GM12878 (cell line): ENCODE measurements around the gene C10orf71. TPM values are rescaled to one million over a fixed set of nuclear protein-coding genes. Genes with fewer than 3 reads are reported as not detected.

Experiments
- ATAC-seq: fragments of 200-7000 bp; cut with Tn5 transposase; 3 replicates; pipeline ENCODE4 v1.9.1; 2020; ENCODE audit warnings: mild to moderate bottlenecking, moderate library complexity
- BruUV-seq: library from RNA; stranded (reverse); fragments of 400-500 nt; replicated peaks from 2 replicates; lab custom pipeline; 2021; lab: Mats Ljungman, UMichigan
- CTCF ChIA-PET: fragments of 300-600 bp; sonication (Branson Sonifier 250); formaldehyde crosslinking; extraction: SDS; loops from one replicate; lab custom pipeline; 2021; ENCODE audit warnings: inconsistent platforms; lab: Yijun Ruan, JAX
- POLR2A ChIA-PET: fragments of 350-600 bp; formaldehyde crosslinking; extraction: SDS; loops from one replicate; lab custom pipeline; 2021; ENCODE audit warnings: inconsistent platforms; lab: Charles Lee
- RAD21 ChIA-PET: fragments of 300-600 bp; sonication (Branson Sonifier 250); formaldehyde crosslinking; loops from one replicate; lab custom pipeline; 2023; ENCODE audit warnings: antibody characterized with exemption; ENCODE audit not compliant: unreplicated experiment; lab: Charles Lee
- SMC1A ChIA-PET: fragments of 300-600 bp; sonication (Branson Sonifier 250); formaldehyde crosslinking; loops from one replicate; lab custom pipeline; 2023; ENCODE audit not compliant: unreplicated experiment, uncharacterized antibody; lab: Charles Lee
- DNase-seq: peaks from one replicate; pipeline ENCODE4 v3.0.0-alpha.2; 2011; ENCODE audit warnings: low read depth, low spot score
- FAIRE-seq: peaks from 3 replicates; lab custom pipeline; 2011; peaks lifted over from hg19 to GRCh38; lab: Jason Lieb, UNC
- H2AFZ ChIP-seq: 2 replicates; pipeline ENCODE4 v1.6.0; 2011; ENCODE audit warnings: low read depth, low read length, control low read depth; ENCODE audit not compliant: control insufficient read depth
- H3K27ac ChIP-seq: 2 replicates; pipeline ENCODE4 v1.5.1; 2011; ENCODE audit warnings: control low read depth; ENCODE audit not compliant: control insufficient read depth, insufficient read depth
- H3K27me3 ChIP-seq, 2 experiments: replicated peaks in 1 of 2; 2 replicates each; pipeline versions ENCODE4 v1.6.0 to v1.6.1; 2011; ENCODE audit warnings: low read length in 1 of 2; ENCODE audit not compliant: control insufficient read depth in 2 of 2, insufficient read depth in 2 of 2
- H3K36me3 ChIP-seq, 2 experiments: 2 replicates each; pipeline ENCODE4 v1.5.1; 2011; ENCODE audit warnings: low read length in 1 of 2; ENCODE audit not compliant: control insufficient read depth in 2 of 2, insufficient read depth in 2 of 2
- H3K4me1 ChIP-seq: 2 replicates; pipeline ENCODE4 v1.6.1; 2011; ENCODE audit warnings: mild to moderate bottlenecking, low read length, moderate library complexity, mixed read lengths; ENCODE audit not compliant: control insufficient read depth, insufficient read depth
- H3K4me2 ChIP-seq: 2 replicates; pipeline ENCODE4 v1.6.0; 2011; ENCODE audit warnings: control low read depth; ENCODE audit not compliant: control insufficient read depth, insufficient read depth
- H3K4me3 ChIP-seq: fragments of 200-600 bp; sonication (generic); 2 replicates; pipeline ENCODE4 v1.5.1; 2016
- H3K79me2 ChIP-seq: 2 replicates; pipeline ENCODE4 v1.6.0; 2011; ENCODE audit warnings: low read length; ENCODE audit not compliant: control insufficient read depth, insufficient read depth
- H3K9ac ChIP-seq: 2 replicates; pipeline ENCODE4 v1.8.0; 2011; ENCODE audit warnings: low read length, control low read depth, mixed read lengths; ENCODE audit not compliant: control insufficient read depth, insufficient read depth
- H3K9me3 ChIP-seq: replicated peaks from 3 replicates; pipeline ENCODE4 v1.5.1; 2011; ENCODE audit warnings: mild to moderate bottlenecking, low read length; ENCODE audit not compliant: control insufficient read depth, insufficient read depth
- H4K20me1 ChIP-seq: 2 replicates; pipeline ENCODE4 v1.6.0; 2011; ENCODE audit not compliant: control insufficient read depth, insufficient read depth
- ATF7 ChIP-seq: fragments of 450-650 bp; IDR thresholded peaks from 2 replicates; pipeline ENCODE4 v1.6.1; 2016; ENCODE audit warnings: low read depth, mild to moderate bottlenecking
- BCL11A ChIP-seq: IDR thresholded peaks from 2 replicates; pipeline ENCODE4 v1.6.1; 2011; ENCODE audit warnings: low read depth, low read length
- BMI1 ChIP-seq: fragments of 450-650 bp; IDR thresholded peaks from 2 replicates; pipeline ENCODE4 v1.6.1; 2016; ENCODE audit warnings: mild to moderate bottlenecking, moderate library complexity, borderline replicate concordance
- EED ChIP-seq: sonication (generic); IDR thresholded peaks from 2 replicates; pipeline ENCODE4 v1.6.1; 2016; ENCODE audit warnings: antibody characterized with exemption, low read depth
- IKZF2 ChIP-seq, 2 experiments: fragments of 450-650 bp; IDR thresholded peaks; 2 replicates each; pipeline ENCODE4 v1.6.1; 2017; ENCODE audit warnings: mild to moderate bottlenecking in 2 of 2, moderate library complexity in 2 of 2
- MLLT1 ChIP-seq: fragments of 450-650 bp; IDR thresholded peaks from 2 replicates; pipeline ENCODE4 v1.6.1; 2016; ENCODE audit warnings: mild to moderate bottlenecking
- MXI1 ChIP-seq: fragments of 150-350 bp; IDR thresholded peaks from 2 replicates; pipeline ENCODE4 v1.6.1; 2011; ENCODE audit warnings: low read depth, mild to moderate bottlenecking, inconsistent platforms, low read length, improper control_type of control experiment
- NR2F1 ChIP-seq: fragments of 450-650 bp; conservative IDR thresholded peaks from 2 replicates; pipeline ENCODE4 v1.6.1; 2017; ENCODE audit warnings: mild to moderate bottlenecking
- STAT1 ChIP-seq: fragments of 450-650 bp; conservative IDR thresholded peaks from 2 replicates; pipeline ENCODE4 v1.6.1; 2014; ENCODE audit warnings: antibody characterized with exemption, mild to moderate bottlenecking
- ZNF217 ChIP-seq: fragments of 450-650 bp; IDR thresholded peaks from 2 replicates; pipeline ENCODE4 v1.6.1; 2017; ENCODE audit warnings: antibody characterized with exemption, mild to moderate bottlenecking
- ZZZ3 ChIP-seq: IDR thresholded peaks from 2 replicates; pipeline ENCODE4 v1.6.1; 2011; ENCODE audit warnings: low read depth; ENCODE audit not compliant: control insufficient read depth, insufficient read length
- WGBS: methylation state at CpG from one replicate; pipeline ENCODE4 v1.1.6; 2016; ENCODE audit warnings: low lambda C conversion rate; ENCODE audit not compliant: insufficient replicate concordance, insufficient coverage; ENCODE audit errors: missing lambda C conversion rate; 5-methylcytosine and 5-hydroxymethylcytosine counted together
- in situ Hi-C: fragments of 300-500 bp; cut with MboI; formaldehyde crosslinking; loops from 9 replicates; pipeline ENCODE4 v1.14.3; 2018; ENCODE audit warnings: mixed read lengths
- intact Hi-C: fragments of 100-400 bp; cut with micrococcal nuclease; formaldehyde crosslinking; loops from one replicate; pipeline ENCODE4 v1.14.2; 2022; ENCODE audit not compliant: unreplicated experiment
- polyA plus RNA-seq, 11 experiments: library from polyadenylated mRNA; depleted of rRNA in 4 of 11; unstranded in 6 of 11; stranded (reverse) in 5 of 11; fragments of >200 nt; fragmentation: Nextera tagmentation in 4 of 11; fragmentation: Illumina TruSeq in 1 of 11; extraction: Ambion mirVana in 4 of 11; extraction: Trizol in 1 of 11; gene quantifications; 1 replicate in 1 of 11; 2 replicates in 10 of 11; pipeline versions ENCODE4 v1.2.1 to v1.2.3, GENCODE V29; 2011 to 2016; ENCODE audit warnings: inconsistent platforms in 2 of 11, missing spikeins in 2 of 11, low read depth in 1 of 11
- total RNA-seq, 4 experiments: library from RNA; depleted of rRNA in 3 of 4; stranded (reverse); fragments of >200 nt in 3 of 4; fragmentation: Illumina TruSeq in 1 of 4; extraction: Trizol in 1 of 4; gene quantifications; 2 replicates each; pipeline versions ENCODE4 v1.2.1 to v1.2.3, GENCODE V29; 2013 to 2021

The C10orf71 gene
- total and polyA plus RNA-seq, 10 of the 15 experiments (the other 5 are each of a cell fraction or from before 2014, with no cell fraction given) = not detected

- H3K9me3 ChIP-seq = no peaks in the 10 kb centered on the region
- FAIRE-seq = no peak
- no peak for ATAC-seq
- no peaks in the 10 kb centered on the region for H3K79me2 ChIP-seq
- no peaks in the 10 kb centered on the region for H3K36me3 ChIP-seq
- POLR2A ChIA-PET = no interaction called here
- BruUV-seq = no TSS peak
- no peak overlapping the region for H3K27ac ChIP-seq
- intact Hi-C loops = no loop called here
- no peak overlapping the region for H2AFZ ChIP-seq
- CTCF ChIA-PET = interaction anchor here (1.6 kb wide), 1 partner anchor 216 kb away, joined by 4 read pairs; no protein-coding TSS in a partner anchor
- TF ChIP-seq MLLT1 (no peak), ATF7 (no peak), IKZF2 (IDR thresholded peaks at IDR 0.05) (no peak), NR2F1 (no peak), EED (no peak), ZNF217 (no peak), MXI1 (no peak), BCL11A (no peak), BMI1 (no peak), ZZZ3 (no peak), STAT1 (no peak)
- TF ChIP-seq, all 136 proteins: peak for 0
- Histone ChIP-seq H3K4me3 (no peak overlapping the region), H3K9ac (no peak overlapping the region), H3K27me3 (peaks cover under 1 to 1% of the 10 kb centered on the region in 2 experiments; a peak in 3 of 4 replicates), H3K4me2 (no peak overlapping the region), H3K4me1 (peaks cover 13% of the 10 kb centered on the region), H4K20me1 (no peaks in the 10 kb centered on the region)
- in situ Hi-C loops = no loop called here
- 45% methylated on average over 8 of the region's 8 CpGs for WGBS
- no peak for DNase-seq
- SMC1A ChIA-PET = interaction anchor here (1.0 kb wide), 1 partner anchor 15 kb away, joined by 3 read pairs; no protein-coding TSS in a partner anchor
- RAD21 ChIA-PET = interaction anchor here (0.9 to 1.0 kb wide), 2 partner anchors 19 to 125 kb away, joined by 3 read pairs; no protein-coding TSS in a partner anchor
Measured at GRCh38 chr10:49296836-49297235, 2.1 kb upstream of the C10orf71 start.
